DOHH2 (cell line): ENCODE results near the gene MYO1D.

Source experiments
- H3F3A ChIP-seq: fragments of 200-600 bp; sonication (generic), shearing (Covaris generic); 2 replicates; pipeline ENCODE4 v1.6.0; 2016; ENCODE audit warnings: antibody characterized with exemption, mild to moderate bottlenecking; ENCODE audit not compliant: control insufficient read depth, insufficient read depth
- H3K27ac ChIP-seq: fragments of 200-600 bp; sonication (generic); 2 replicates; pipeline ENCODE4 v1.5.1; 2014; ENCODE audit warnings: low read depth, mild to moderate bottlenecking, low read length, moderate library complexity
- H3K27me3 ChIP-seq: fragments of 200-600 bp; sonication (generic); 2 replicates; pipeline ENCODE4 v1.6.1; 2014; ENCODE audit warnings: mild to moderate bottlenecking, low read length, mixed read lengths; ENCODE audit not compliant: control insufficient read depth
- H3K36me3 ChIP-seq: fragments of 200-600 bp; sonication (generic); 2 replicates; pipeline ENCODE4 v1.6.1; 2014; ENCODE audit warnings: mild to moderate bottlenecking, low read length, moderate library complexity, mixed read lengths; ENCODE audit not compliant: control insufficient read depth
- H3K4me1 ChIP-seq: fragments of 200-600 bp; sonication (generic); 2 replicates; pipeline ENCODE4 v1.6.1; 2014; ENCODE audit warnings: mild to moderate bottlenecking, low read length, mixed read lengths; ENCODE audit not compliant: control insufficient read depth
- H3K4me2 ChIP-seq: fragments of 200-600 bp; sonication (generic); 2 replicates; pipeline ENCODE4 v1.6.0; 2014; ENCODE audit warnings: mild to moderate bottlenecking, low read length, moderate library complexity
- H3K4me3 ChIP-seq: fragments of 200-600 bp; sonication (generic); 2 replicates; pipeline ENCODE4 v1.5.1; 2014; ENCODE audit warnings: mild to moderate bottlenecking, low read length, mixed read lengths
- H3K79me2 ChIP-seq: fragments of 200-600 bp; sonication (generic); 2 replicates; pipeline ENCODE4 v1.6.1; 2014; ENCODE audit warnings: mild to moderate bottlenecking, low read length, mixed read lengths; ENCODE audit not compliant: control insufficient read depth
- H3K9me2 ChIP-seq: fragments of 200-600 bp; sonication (generic); replicated peaks from 2 replicates; pipeline ENCODE4 v1.6.1; 2014; ENCODE audit warnings: mild to moderate bottlenecking, low read length, mixed read lengths; ENCODE audit not compliant: control insufficient read depth
- H3K9me3 ChIP-seq: fragments of 200-600 bp; sonication (generic); 2 replicates; pipeline ENCODE4 v1.6.1; 2014; ENCODE audit warnings: antibody characterized with exemption, low read length, mixed read lengths; ENCODE audit not compliant: control insufficient read depth, insufficient read depth
- H4K20me1 ChIP-seq: fragments of 200-600 bp; sonication (generic); 2 replicates; pipeline ENCODE4 v1.6.0; 2014; ENCODE audit warnings: low read depth, mild to moderate bottlenecking, antibody characterized with exemption, low read length, moderate library complexity; ENCODE audit not compliant: control insufficient read depth, insufficient read depth
- CTCF ChIP-seq: fragments of 200-600 bp; sonication (generic); IDR thresholded peaks from one replicate; pipeline ENCODE4 v1.5.1; 2014; ENCODE audit warnings: antibody characterized with exemption, mild to moderate bottlenecking, low read depth, low read length; ENCODE audit not compliant: poor library complexity, severe bottlenecking
- EZH2phosphoT487 ChIP-seq: fragments of 200-600 bp; sonication (generic); IDR thresholded peaks from 2 replicates; pipeline ENCODE4 v1.6.1; 2017; ENCODE audit warnings: borderline replicate concordance, mild to moderate bottlenecking, antibody characterized with exemption, low read length, moderate library complexity, mixed read lengths

MYO1D gene

GRCh38 chr17:32583053-32583452 lies 293.9 kb downstream of the MYO1D start:
- no peaks in the 10 kb centered on the region for H3K4me1 ChIP-seq
- TF ChIP-seq EZH2phosphoT487 (no peak), CTCF (no peak)

GRCh38 chr17:32575852-32576251 lies 301.1 kb downstream of the MYO1D start:
- Histone ChIP-seq H3K9me3 (no peaks in the 10 kb centered on the region), H4K20me1 (no peaks in the 10 kb centered on the region), H3K36me3 (no peaks in the 10 kb centered on the region), H3K4me1 (0 out of 2 replicates have a peak, but pooled peaks cover 5% of the 10 kb centered on the region), H3K4me3 (no peak overlapping the region), H3K27me3 (peaks cover 15% of the 10 kb centered on the region), H3K27ac (no peak overlapping the region), H3K9me2 (no peaks in the 10 kb centered on the region), H3K79me2 (no peaks in the 10 kb centered on the region), H3F3A (no peaks in the 10 kb centered on the region), H3K4me2 (no peak overlapping the region)
- no peak for TF ChIP-seq CTCF
- no peak for TF ChIP-seq EZH2phosphoT487

More at GRCh38 chr17:32583053-32583452, 293.9 kb downstream of the MYO1D start:
- Histone ChIP-seq H3K27me3 (peaks cover 7% of the 10 kb centered on the region), H3K4me2 (no peak overlapping the region), H3F3A (no peaks in the 10 kb centered on the region), H4K20me1 (no peaks in the 10 kb centered on the region), H3K79me2 (no peaks in the 10 kb centered on the region), H3K27ac (no peak overlapping the region), H3K9me3 (no peaks in the 10 kb centered on the region), H3K36me3 (no peaks in the 10 kb centered on the region), H3K4me3 (no peak overlapping the region), H3K9me2 (no peaks in the 10 kb centered on the region)

DNA sequence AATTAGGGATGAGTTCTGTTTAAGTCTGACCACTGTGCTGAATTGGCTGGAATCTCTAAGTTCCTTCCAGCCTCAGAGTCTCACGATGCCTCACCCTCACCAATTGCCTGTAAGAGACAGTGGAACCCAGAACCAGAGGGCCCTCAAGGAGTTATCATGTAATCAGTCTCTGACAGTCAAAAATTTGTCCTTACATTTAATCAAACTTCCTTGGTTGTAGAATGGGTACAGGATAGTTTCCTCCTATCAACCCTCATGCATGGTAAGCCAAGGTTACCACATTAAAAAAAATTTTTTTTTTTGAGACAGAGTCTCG lies 306.9 kb downstream of the MYO1D start:
- Histone ChIP-seq H3F3A (no peaks in the 10 kb centered on the region), H3K4me3 (no peak overlapping the region), H3K9me2 (no peaks in the 10 kb centered on the region), H3K4me1 (no peaks in the 10 kb centered on the region), H3K36me3 (no peaks in the 10 kb centered on the region), H4K20me1 (no peaks in the 10 kb centered on the region), H3K27ac (no peak overlapping the region), H3K79me2 (no peaks in the 10 kb centered on the region), H3K9me3 (no peaks in the 10 kb centered on the region), H3K27me3 (peaks cover 21% of the 10 kb centered on the region), H3K4me2 (no peak overlapping the region)
- no peak for TF ChIP-seq EZH2phosphoT487
- TF ChIP-seq CTCF = no peak
